Measurements from ENCODE around the gene IRX1. TPM values are rescaled to one million over a fixed set of nuclear protein-coding genes. Genes with fewer than 3 reads are reported as not detected.

The IRX1 gene
- total and polyA plus RNA-seq, 12 donors, result 0.07 TPM; not detected in 11

DNA sequence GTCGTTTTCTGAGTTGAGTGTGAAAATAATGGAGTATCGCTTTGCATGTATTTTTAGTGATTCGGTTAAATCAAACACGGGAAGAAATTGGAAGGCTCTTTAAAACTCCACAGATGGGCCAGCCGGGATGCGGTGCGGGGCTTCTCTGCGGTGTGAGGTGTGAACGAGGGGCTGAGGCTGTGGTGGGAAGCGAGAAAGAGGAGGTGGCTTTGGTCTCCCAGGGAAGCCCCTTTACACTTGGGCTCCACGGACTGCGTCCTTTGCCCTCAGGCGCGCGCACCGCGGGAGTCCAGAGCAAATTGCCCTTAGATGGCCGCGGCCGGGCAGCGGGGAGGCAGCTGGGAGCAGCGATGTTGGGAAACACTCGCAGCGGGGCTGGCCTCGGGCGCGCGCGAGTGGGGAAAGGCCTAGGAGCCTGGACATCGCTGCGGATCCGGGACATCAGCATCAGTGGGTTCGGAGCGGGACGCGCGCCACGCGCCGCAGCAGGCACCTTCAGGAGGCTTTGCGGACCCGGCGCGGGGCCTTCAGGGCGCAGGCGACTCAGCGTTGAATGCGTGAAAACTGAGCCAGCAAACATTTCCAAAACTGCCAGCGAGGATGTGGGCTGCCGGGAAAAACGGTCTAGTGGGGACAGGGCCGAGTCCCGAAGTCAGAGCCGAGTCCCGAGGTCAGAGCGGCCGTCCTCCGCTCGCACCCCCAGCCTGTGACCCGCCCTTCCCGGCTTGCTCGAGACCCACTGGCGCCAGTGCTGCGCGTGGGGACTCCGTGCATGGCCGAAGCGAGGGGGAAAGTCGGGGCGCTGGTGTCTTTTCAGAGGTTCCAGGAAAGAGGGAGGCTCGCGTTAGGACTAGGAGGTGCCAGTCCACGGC lies 6.5 kb downstream of the IRX1 start:
- TF ChIP-seq POLR2A (IDR thresholded peaks at IDR 0.05), result no peak
- TF ChIP-seq, protein P1, sequence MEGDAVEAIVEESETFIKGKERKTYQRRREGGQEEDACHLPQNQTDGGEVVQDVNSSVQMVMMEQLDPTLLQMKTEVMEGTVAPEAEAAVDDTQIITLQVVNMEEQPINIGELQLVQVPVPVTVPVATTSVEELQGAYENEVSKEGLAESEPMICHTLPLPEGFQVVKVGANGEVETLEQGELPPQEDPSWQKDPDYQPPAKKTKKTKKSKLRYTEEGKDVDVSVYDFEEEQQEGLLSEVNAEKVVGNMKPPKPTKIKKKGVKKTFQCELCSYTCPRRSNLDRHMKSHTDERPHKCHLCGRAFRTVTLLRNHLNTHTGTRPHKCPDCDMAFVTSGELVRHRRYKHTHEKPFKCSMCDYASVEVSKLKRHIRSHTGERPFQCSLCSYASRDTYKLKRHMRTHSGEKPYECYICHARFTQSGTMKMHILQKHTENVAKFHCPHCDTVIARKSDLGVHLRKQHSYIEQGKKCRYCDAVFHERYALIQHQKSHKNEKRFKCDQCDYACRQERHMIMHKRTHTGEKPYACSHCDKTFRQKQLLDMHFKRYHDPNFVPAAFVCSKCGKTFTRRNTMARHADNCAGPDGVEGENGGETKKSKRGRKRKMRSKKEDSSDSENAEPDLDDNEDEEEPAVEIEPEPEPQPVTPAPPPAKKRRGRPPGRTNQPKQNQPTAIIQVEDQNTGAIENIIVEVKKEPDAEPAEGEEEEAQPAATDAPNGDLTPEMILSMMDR (IDR thresholded peaks at IDR 0.05), result no peak
- peaks cover 76% of the 10 kb centered on the region for H3K27me3 ChIP-seq
- intact Hi-C loops (cut with DNase I), result no loop called here
- H3K36me3 ChIP-seq (replicated peaks in 1 of 2), result no peaks in the 10 kb centered on the region
- no peak overlapping the region for H3K27ac ChIP-seq
- H3K4me3 ChIP-seq, result no peak overlapping the region
- 2 to 8% (median 5%) methylated on average over 12 to 73 of the region's 73 CpGs for WGBS, 4 donors
- no peaks in the 10 kb centered on the region for H3K4me1 ChIP-seq (replicated peaks in 1 of 2)
- no peak for DNase-seq
- H3K9me3 ChIP-seq (replicated peaks in 1 of 3), result no peaks in the 10 kb centered on the region

DNA sequence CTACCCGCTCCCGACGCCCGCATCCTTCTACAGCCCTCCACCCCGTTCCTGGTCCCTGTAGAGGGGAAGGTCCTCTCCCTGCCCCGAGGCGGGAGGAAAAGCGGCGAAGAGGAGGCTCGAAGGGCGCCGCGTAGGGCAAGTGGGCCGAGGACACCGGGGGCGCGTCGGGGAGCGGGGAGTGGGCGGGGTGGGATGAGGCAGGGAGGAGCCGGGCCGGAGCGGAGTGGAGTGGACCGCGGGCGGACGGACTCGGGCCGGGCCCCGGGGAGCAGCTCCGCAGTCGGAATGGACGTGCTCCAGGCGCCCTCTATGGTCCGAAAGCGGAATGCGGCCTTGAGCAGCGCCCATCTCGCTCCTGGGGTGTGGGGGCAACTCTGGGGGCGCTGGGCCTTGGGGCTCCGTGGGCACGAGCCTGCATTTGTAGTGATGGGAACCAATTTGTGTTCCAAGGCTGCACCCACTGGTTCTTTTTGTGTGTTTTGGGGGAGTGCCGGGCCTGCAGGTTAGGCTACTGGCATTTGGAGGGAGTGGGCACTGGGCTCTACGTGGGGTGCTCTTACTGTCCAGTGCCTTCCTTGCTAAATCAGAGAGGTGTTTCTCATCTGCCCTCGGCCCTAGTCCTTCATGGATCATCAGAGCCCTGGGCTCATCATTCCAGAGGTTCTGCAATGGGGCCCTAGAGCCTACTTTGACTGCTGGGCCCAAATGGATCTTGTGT lies 7.3 kb downstream of the IRX1 start:
- Histone ChIP-seq H3K27me3 (peaks cover 68% of the 10 kb centered on the region), H3K4me1 (replicated peaks in 1 of 2) (no peaks in the 10 kb centered on the region), H3K9me3 (replicated peaks in 1 of 3) (no peaks in the 10 kb centered on the region), H3K4me3 (no peak overlapping the region), H3K27ac (no peak overlapping the region), H3K36me3 (replicated peaks in 1 of 2) (no peaks in the 10 kb centered on the region)
- DNase-seq, result peak in 3 of 7 donors; percentile 9 to 27 (median 23)
- WGBS, 4 donors, result 4 to 15% (median 7%) methylated on average over 6 to 45 of the region's 45 CpGs
- no peak for TF ChIP-seq POLR2A (IDR thresholded peaks at IDR 0.05)
- TF ChIP-seq, protein P1 (IDR thresholded peaks at IDR 0.05), result peak in 4 of 6 experiments; percentile 15 to 36 (median 20)
- intact Hi-C loops (cut with DNase I), result no loop called here

DNA sequence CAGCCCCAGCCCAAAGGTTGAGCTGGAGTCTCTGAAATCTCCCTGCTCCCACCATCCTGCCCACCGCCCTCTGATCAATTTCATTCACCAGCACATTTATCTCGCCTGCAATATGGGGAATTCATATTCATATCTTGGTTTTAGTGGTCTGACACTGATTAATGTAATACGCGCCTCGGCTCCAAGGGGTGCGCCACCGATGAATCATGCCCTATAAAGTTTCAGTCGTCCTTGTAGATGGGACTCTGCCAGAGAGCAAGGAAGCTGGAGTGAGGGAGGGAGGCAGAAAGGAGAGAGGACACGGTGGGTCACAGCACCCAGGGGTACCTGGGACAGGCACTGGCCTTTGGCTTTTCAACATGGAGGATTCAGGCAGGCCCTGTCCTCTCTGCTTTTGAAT lies 8.9 kb downstream of the IRX1 start:
- Histone ChIP-seq H3K27me3 (peaks cover 56% of the 10 kb centered on the region), H3K4me1 (replicated peaks in 1 of 2) (no peaks in the 10 kb centered on the region), H3K9me3 (replicated peaks in 1 of 3) (no peaks in the 10 kb centered on the region), H3K4me3 (no peak overlapping the region), H3K27ac (no peak overlapping the region), H3K36me3 (replicated peaks in 1 of 2) (no peaks in the 10 kb centered on the region)
- intact Hi-C loops (cut with DNase I), result no loop called here
- 36 to 75% (median 40%) methylated on average over 9 of the region's 9 CpGs for WGBS, 4 donors
- DNase-seq, result no peak
- no peak for TF ChIP-seq POLR2A (IDR thresholded peaks at IDR 0.05)
- TF ChIP-seq, protein P1 (IDR thresholded peaks at IDR 0.05), result no peak

DNA sequence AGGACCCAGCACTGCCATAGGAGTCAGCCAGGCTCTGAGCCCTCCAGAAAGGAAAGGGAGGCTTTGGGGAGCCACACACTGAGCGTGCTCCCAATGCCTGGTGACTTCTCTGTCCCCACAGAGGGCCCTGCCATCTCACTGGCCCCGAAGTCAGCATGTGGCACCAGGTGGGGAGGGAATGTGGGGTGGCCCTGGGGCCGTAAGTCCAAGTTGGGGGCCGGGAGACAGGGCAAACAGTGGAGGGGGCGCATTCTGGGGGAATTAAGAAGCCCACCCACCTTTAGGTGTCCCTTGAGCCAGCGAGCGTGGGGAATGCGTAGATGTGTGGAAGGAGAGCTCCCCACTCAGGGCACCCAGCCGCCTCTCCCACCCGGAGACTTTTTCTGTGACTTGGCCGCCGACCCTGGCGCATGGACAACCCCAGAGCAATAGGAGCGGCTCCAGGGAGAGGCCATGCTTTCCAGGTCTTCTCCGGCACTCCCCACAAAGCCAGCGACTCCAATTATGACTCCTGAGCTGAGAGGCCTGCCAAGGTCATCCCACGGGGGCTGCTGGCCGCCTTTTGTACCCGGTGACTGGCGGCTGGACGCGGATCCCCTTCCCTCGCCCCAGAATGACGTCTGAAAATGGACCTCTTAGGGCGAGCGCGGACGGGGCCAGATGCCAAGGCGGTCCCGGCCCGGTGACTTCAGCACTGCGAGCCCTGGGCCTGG lies 9.8 kb downstream of the IRX1 start:
- no peaks in the 10 kb centered on the region for H3K4me1 ChIP-seq (replicated peaks in 1 of 2)
- H3K27me3 ChIP-seq, result peaks cover 46% of the 10 kb centered on the region
- no peaks in the 10 kb centered on the region for H3K36me3 ChIP-seq (replicated peaks in 1 of 2)
- DNase-seq, result no peak
- intact Hi-C loops (cut with DNase I), result no loop called here
- no peak overlapping the region for H3K4me3 ChIP-seq
- TF ChIP-seq, protein P1 (IDR thresholded peaks at IDR 0.05), result no peak
- no peak for TF ChIP-seq POLR2A (IDR thresholded peaks at IDR 0.05)
- WGBS, 4 donors, result 29 to 51% (median 36%) methylated on average over 7 to 32 of the region's 32 CpGs
- H3K9me3 ChIP-seq (replicated peaks in 1 of 3), result no peaks in the 10 kb centered on the region
- H3K27ac ChIP-seq, result no peak overlapping the region
